Endothelial cell of umbilical vein (primary cell): Measurements from ENCODE around the gene CDH3.

Experiments used
- CTCF ChIP-seq, 2 donors: IDR thresholded peaks; 1 replicate in 1 of 2; 2 replicates in 1 of 2; pipeline ENCODE4 v1.5.1; 2011; ENCODE audit warnings: low read length in 2 of 2, mild to moderate bottlenecking in 2 of 2, moderate library complexity in 2 of 2, control low read depth in 1 of 2, inconsistent platforms in 1 of 2, low read depth in 1 of 2; ENCODE audit not compliant: insufficient read depth in 1 of 2; ENCODE audit errors: extremely low read depth in 1 of 2
- EZH2 ChIP-seq: IDR thresholded peaks from 2 replicates; pipeline ENCODE4 v1.6.1; 2012; ENCODE audit warnings: borderline replicate concordance, low read depth, mild to moderate bottlenecking, moderate library complexity, low read length, inconsistent platforms; ENCODE audit not compliant: severe bottlenecking
- POLR2A ChIP-seq: IDR thresholded peaks from 2 replicates; pipeline ENCODE4 v1.6.1; 2012; ENCODE audit warnings: low read depth, mild to moderate bottlenecking, control low read depth, low read length
- POLR2AphosphoS5 ChIP-seq: IDR thresholded peaks from 2 replicates; pipeline ENCODE4 v1.6.1; 2012; ENCODE audit warnings: low read depth, mild to moderate bottlenecking, control low read depth, low read length, moderate library complexity; ENCODE audit not compliant: insufficient read depth

DNA sequence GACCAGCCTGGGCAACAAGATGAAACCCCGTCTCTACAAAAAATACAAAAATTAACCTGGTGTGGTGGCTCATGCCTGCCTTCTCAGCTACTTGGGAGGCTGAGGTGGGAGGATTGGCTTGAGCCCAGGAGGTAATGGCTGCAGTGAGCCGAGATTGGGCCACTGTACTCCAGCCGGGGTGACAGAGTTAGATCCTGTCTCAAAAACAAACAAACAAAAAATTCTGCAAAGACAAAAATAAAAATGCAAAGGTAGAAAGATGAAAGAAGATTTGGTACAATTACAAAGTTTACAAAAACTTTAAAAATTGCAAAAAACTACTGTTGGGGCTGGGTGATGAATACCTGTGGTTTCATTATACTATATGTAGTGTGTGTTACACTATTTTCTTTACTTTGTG lies 86.5 kb downstream of the CDH3 start:
- TF ChIP-seq CTCF (IDR thresholded peaks at IDR 0.05; ENCODE audit: extremely low read depth in 1 of 2, insufficient read depth in 1 of 2, low read depth in 1 of 2, low read length in 2 of 2) (no peak), POLR2AphosphoS5 (no peak), EZH2 (no peak), POLR2A (no peak)
